GM13976 (cell line): ENCODE data around the gene METTL18.
"Not testable (repeated sequence)": the region's sequence is repeated elsewhere in the genome, so short reads cannot be mapped to it uniquely, and the experiment has no call there.

ENCODE experiments used
- DNase-seq: peaks from one replicate; pipeline ENCODE4 v3.0.0; 2012; ENCODE audit warnings: low spot score
- CTCF ChIP-seq: IDR thresholded peaks from 2 replicates; pipeline ENCODE4 v1.5.1; 2012; ENCODE audit warnings: borderline replicate concordance, mild to moderate bottlenecking; ENCODE audit not compliant: insufficient read depth; ENCODE audit errors: extremely low read depth, missing control alignments, control extremely low read depth
- in situ Hi-C: fragments of 300-500 bp; cut with MboI; formaldehyde crosslinking; loops from one replicate; pipeline ENCODE4 v1.12.0; 2022; ENCODE audit warnings: low sequenced_read_pairs, mixed read lengths, inconsistent platforms; ENCODE audit not compliant: unreplicated experiment

The METTL18 gene

GRCh38 chr1:169829671-169830070 lies 35.0 kb upstream of the METTL18 start:
- TF ChIP-seq CTCF = no peak
- in situ Hi-C loops = no loop called here
- DNase-seq = no peak

GRCh38 chr1:169824153-169824552 lies 29.4 kb upstream of the METTL18 start:
- TF ChIP-seq CTCF = no peak
- in situ Hi-C loops = no loop called here
- DNase-seq = no peak

GRCh38 chr1:169821500-169821899 lies 26.8 kb upstream of the METTL18 start:
- in situ Hi-C loops = no loop called here
- no peak for TF ChIP-seq CTCF
- DNase-seq = no peak

- TF ChIP-seq CTCF = no peak
- no peak for DNase-seq
- in situ Hi-C loops = no loop called here
Measured at GRCh38 chr1:169816617-169817016, 21.9 kb upstream of the METTL18 start.

GRCh38 chr1:169814265-169814664 lies 19.6 kb upstream of the METTL18 start:
- no peak for DNase-seq
- in situ Hi-C loops = no loop called here
- TF ChIP-seq CTCF = no peak

GRCh38 chr1:169812131-169812530 lies 17.4 kb upstream of the METTL18 start:
- TF ChIP-seq CTCF = no peak
- no peak for DNase-seq
- in situ Hi-C loops = no loop called here

GRCh38 chr1:169811418-169812035 lies 16.8 kb upstream of the METTL18 start:
- in situ Hi-C loops, DNase-seq: not testable (repeated sequence)
